Kidney (tissue), 14 donors: ENCODE measurements around the gene FFAR4. TPM values are rescaled to one million over a fixed set of nuclear protein-coding genes. Genes with fewer than 3 reads are reported as not detected.

Experiments
- DNase-seq, 5 donors: peaks; one replicate each; pipeline ENCODE4 v3.0.0-alpha.2; 2013 to 2020
- FAIRE-seq: peaks from 2 replicates; lab custom pipeline; 2012; peaks lifted over from hg19 to GRCh38; lab: Jason Lieb, UNC
- H3K27ac ChIP-seq, 2 donors: one replicate each; pipeline ENCODE4 v1.7.0; 2013; ENCODE audit warnings: low read depth in 2 of 2, low read length in 2 of 2, inconsistent platforms in 1 of 2
- H3K27me3 ChIP-seq: one replicate; pipeline ENCODE4 v1.7.1; 2013; ENCODE audit warnings: low read length, inconsistent platforms; ENCODE audit not compliant: control insufficient read depth, insufficient read depth
- H3K36me3 ChIP-seq, 3 donors: one replicate each; pipeline versions ENCODE4 v1.7.0 to v1.7.1; 2013; ENCODE audit warnings: low read length in 3 of 3, control low read depth in 1 of 3, inconsistent platforms in 1 of 3; ENCODE audit not compliant: insufficient read depth in 3 of 3, control insufficient read depth in 2 of 3
- H3K4me1 ChIP-seq, 3 donors: one replicate each; pipeline versions ENCODE4 v1.7.0 to v1.7.1; 2013; ENCODE audit warnings: low read length in 3 of 3, inconsistent platforms in 1 of 3, low read depth in 1 of 3; ENCODE audit not compliant: control insufficient read depth in 2 of 3, insufficient read depth in 2 of 3
- H3K4me3 ChIP-seq, 3 donors: one replicate each; pipeline versions ENCODE4 v1.7.0 to v1.8.1; 2013; ENCODE audit warnings: low read length in 3 of 3, control low read depth in 1 of 3, inconsistent platforms in 1 of 3
- H3K9ac ChIP-seq, 3 donors: one replicate each; pipeline versions ENCODE4 v1.7.0 to v1.7.1; 2013; ENCODE audit warnings: low read length in 3 of 3, control low read depth in 1 of 3, inconsistent platforms in 1 of 3
- H3K9me3 ChIP-seq, 3 donors: one replicate each; pipeline versions ENCODE4 v1.7.0 to v1.7.1; 2013; ENCODE audit warnings: low read length in 3 of 3, control low read depth in 1 of 3, inconsistent platforms in 1 of 3; ENCODE audit not compliant: control insufficient read depth in 2 of 3, insufficient read depth in 1 of 3
- CTCF ChIP-seq: IDR thresholded peaks from 3 replicates; pipeline ENCODE4 v1.5.1; 2012; ENCODE audit warnings: mild to moderate bottlenecking, moderate library complexity, borderline replicate concordance; ENCODE audit not compliant: insufficient read depth; ENCODE audit errors: extremely low read depth
- intact Hi-C: fragments of 100-400 bp; cut with DNase I; formaldehyde crosslinking; loops from one replicate; pipeline ENCODE4 v1.11.1; 2022
- polyA plus RNA-seq: library from polyadenylated mRNA; stranded (reverse); fragments of 350-450 nt; fragmentation: Illumina TruSeq; extraction: RNeasy Lipid Tissue Mini Kit (QIAGEN cat#74804); gene quantifications from one replicate; pipeline ENCODE4 v1.2.3, GENCODE V29; 2014; ENCODE audit warnings: low read depth, low replicate concordance; ENCODE audit not compliant: insufficient read depth
- total RNA-seq: library from RNA; stranded (reverse); fragmentation: NEBNext Ultra II Directional; extraction: Animal tissue kit (Norgen Biotek cat#: 25700); gene quantifications from one replicate; pipeline ENCODE4 v1.2.1, GENCODE V29; 2021
- donor health status: control.
- donor health status: control.
- donor health status: control.
- donor health status: control.
- donor health status: control.
- donor health status: DM: yes; HTN: yes; CAD: no.
- donor health status: Normal renal cell carcinoma (clear cell type).

The FFAR4 gene
- total and polyA plus RNA-seq, 2 donors from 2014 or later, result 0.11 to 1.0 TPM

- H3K27me3 ChIP-seq, result no peaks in the 10 kb centered on the region
- H3K36me3 ChIP-seq, result no peaks in the 10 kb centered on the region
- no peaks in the 10 kb centered on the region for H3K9me3 ChIP-seq
- TF ChIP-seq CTCF, result no peak
- FAIRE-seq (no peak), DNase-seq (no peak)
- no peak overlapping the region for H3K4me3 ChIP-seq
- no peak overlapping the region for H3K9ac ChIP-seq
- H3K27ac ChIP-seq, result no peak overlapping the region
- no peaks in the 10 kb centered on the region for H3K4me1 ChIP-seq
- intact Hi-C loops, result no loop called here
Measured at GRCh38 chr10:93590638-93591037, 24.2 kb downstream of the FFAR4 start.

GRCh38 chr10:93591065-93591808 lies 24.8 kb downstream of the FFAR4 start:
- no peak for DNase-seq
- Histone ChIP-seq H3K4me1 (no peaks in the 10 kb centered on the region), H3K9me3 (no peaks in the 10 kb centered on the region), H3K36me3 (no peaks in the 10 kb centered on the region), H3K27me3 (no peaks in the 10 kb centered on the region), H3K4me3 (no peak overlapping the region), H3K9ac (no peak overlapping the region), H3K27ac (no peak overlapping the region)
- TF ChIP-seq CTCF, result no peak
- intact Hi-C loops, result no loop called here
- FAIRE-seq, result no peak

GRCh38 chr10:93593254-93593653 lies 26.8 kb downstream of the FFAR4 start:
- intact Hi-C loops, result no loop called here
- Histone ChIP-seq H3K36me3 (no peaks in the 10 kb centered on the region), H3K27me3 (no peaks in the 10 kb centered on the region), H3K4me3 (no peak overlapping the region), H3K4me1 (no peaks in the 10 kb centered on the region), H3K9me3 (no peaks in the 10 kb centered on the region), H3K9ac (no peak overlapping the region), H3K27ac (no peak overlapping the region)
- TF ChIP-seq CTCF, result no peak
- DNase-seq (no peak), FAIRE-seq (no peak)
